Muscle of arm (tissue), 12 donors: Measurements from ENCODE around the gene NEK6. TPM values are rescaled to one million over a fixed set of nuclear protein-coding genes. Genes with fewer than 3 reads are reported as not detected.
"Not testable (repeated sequence)": the region's sequence is repeated elsewhere in the genome, so short reads cannot be mapped to it uniquely, and the experiment has no call there.

Experiments used
- DNase-seq: peaks from one replicate; pipeline ENCODE4 v3.0.0-alpha.2; 2013
- polyA plus RNA-seq, 12 donors: library from polyadenylated mRNA; unstranded; fragments of 120-200 nt; gene quantifications; one replicate each; pipeline ENCODE4 v1.2.1, GENCODE V29; 2013; ENCODE audit not compliant: insufficient read length in 12 of 12

The NEK6 gene
- polyA plus RNA-seq, 12 donors, result 29.2 to 47.2 (median 37.5) TPM; not detected in 1

DNA sequence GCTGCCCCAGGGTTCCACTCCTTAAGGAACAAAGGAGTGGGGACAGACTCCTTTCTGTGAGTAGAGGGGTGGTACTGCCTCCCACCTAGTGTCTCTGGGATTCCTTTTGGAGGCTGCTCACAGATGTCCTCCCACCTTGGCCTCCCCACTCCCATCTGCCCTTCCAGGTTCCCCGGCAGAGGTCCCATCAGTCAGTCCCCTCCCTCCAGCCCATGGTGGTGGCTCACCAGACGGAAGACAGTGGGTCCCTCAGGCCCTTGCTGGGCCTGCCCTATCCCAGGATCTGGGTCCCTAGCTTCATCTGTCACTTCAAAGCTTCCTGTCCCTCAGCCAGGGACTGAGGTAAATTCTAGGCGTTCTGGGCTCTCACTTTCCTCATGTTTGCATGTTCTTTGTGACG, 35.6 kb upstream of the NEK6 start:
- no peak for DNase-seq

- no peak for DNase-seq
Measured at GRCh38 chr9:124222918-124223720, 34.6 kb upstream of the NEK6 start.

DNA sequence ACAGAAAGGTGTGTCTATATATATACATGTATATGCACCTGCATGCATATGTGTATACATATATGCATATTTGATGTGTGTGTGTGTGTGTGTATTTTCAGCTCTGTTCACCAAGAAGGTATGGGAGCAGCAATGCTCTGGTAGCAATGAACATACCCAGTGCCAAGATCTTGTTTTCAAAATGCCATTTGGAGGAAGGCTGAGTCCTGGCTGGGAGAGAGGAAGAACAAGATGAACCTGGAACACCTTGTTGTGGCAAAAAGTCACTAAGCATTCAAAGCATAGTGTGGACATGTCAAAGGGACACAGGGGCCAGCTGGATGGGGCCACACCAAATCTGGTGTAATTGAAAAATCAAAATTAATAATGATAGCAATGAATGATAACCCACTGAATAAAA, 31.8 kb upstream of the NEK6 start:
- DNase-seq, result no peak

DNA sequence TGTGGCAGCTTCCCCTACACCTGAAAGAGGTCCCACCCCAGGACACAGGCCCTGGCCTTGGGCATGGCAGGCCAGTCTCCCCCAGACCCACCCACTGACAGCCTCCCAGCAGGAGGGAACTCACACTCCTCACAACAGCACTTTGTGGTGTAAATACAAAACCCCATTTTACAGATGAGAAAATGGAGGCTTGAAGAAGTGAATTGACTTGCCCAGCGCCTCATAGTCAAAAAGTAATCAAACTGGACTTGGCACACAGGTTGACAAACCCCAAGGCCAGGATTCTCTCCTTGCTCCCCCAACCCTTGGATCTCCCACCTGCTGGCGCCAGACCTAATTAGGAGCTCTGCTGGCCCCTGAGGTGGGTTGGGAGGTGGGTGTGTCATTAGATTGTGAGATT, 29.2 kb upstream of the NEK6 start:
- DNase-seq, result no peak

- DNase-seq, result no peak
Measured at GRCh38 chr9:124231095-124231737, 26.5 kb upstream of the NEK6 start.

DNA sequence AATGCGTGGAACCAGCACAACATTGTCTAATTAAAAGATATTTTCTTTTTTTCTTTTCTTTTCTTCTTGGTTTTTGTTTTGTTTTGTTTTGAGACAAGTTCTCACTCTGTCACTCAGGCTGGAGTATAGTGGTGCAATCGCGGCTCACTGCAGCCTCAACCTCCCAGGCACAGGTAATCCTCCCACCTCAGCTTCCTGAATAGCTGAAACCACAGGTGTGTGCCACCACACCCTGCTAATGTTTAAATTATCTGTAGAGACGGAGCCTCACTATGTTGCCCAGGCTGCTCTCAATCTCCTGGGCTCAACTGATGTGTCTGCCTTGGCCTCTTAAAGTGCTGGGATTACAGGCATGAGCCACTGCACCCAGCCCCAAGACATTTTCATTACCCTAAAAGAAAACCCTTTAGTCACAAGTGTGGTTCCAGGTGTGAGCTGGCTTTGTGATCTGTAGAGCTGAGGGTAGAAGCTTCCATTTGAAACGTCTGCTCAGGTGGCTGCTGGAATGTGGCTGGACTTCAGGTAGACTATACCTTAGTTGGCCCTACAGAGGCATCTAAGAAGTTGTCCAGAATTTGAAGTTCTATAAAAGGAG, 19.1 kb upstream of the NEK6 start:
- no peak for DNase-seq

DNA sequence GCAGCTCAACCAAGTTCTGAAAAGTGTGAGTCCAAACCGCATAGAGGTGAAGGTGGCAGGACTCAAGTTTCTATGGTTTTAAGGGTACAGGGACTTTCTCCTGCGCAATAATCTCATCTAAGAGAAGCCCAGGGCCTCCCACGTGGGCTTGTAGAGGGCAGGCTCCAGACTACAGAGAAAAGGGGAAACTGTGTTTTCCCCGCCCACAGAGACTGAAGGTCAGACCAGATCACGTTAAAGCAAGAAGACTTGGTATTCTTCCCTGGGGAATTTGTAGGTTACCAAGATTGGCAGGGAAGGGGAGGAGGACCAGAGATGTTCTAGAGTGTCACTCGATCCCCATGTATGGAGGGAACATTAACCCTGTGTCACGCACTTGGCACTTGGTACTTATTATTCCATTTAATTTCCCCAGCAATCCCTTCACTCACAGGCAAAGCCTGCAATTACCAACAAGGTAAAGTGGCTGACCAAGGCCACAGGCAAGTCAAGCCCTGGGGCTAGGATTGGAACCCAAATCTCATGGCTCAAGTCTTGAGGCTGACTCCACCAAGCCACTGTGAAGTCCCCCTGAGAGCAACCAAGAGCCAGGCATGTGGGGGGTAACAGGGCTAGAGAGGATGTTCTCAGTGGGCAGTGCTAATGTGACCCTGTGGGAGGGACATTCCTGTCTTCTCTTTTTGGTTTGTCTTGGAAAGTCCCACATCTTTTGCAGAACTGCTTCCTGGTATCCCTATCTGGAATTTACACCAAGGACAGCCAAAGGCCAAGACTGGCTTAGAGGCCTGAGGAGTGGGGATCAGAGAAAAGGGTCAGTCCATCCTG, 18.3 kb upstream of the NEK6 start:
- no peak for DNase-seq

- DNase-seq, result peak; percentile 89
Measured at GRCh38 chr9:124242331-124243194, 15.2 kb upstream of the NEK6 start.

DNA sequence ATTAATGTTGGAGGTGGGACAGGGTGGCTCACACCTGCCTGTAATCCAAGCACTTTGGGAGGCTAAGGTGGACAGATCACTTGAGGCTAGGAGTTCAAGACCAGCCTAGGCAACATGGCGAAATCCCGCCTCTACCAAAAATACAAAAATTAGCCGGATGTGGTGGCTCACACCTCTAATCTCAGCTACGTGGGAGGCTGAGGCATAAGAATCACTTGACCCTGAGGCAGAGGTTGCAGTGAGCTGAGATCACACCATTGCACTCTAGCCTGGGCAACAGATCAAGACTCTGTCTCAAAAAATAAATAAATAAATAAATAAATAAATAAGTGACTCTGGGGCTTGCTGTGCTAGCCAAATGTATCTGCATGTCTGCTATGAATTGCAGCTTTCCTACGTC, 10.4 kb upstream of the NEK6 start:
- not testable (repeated sequence) for DNase-seq

DNA sequence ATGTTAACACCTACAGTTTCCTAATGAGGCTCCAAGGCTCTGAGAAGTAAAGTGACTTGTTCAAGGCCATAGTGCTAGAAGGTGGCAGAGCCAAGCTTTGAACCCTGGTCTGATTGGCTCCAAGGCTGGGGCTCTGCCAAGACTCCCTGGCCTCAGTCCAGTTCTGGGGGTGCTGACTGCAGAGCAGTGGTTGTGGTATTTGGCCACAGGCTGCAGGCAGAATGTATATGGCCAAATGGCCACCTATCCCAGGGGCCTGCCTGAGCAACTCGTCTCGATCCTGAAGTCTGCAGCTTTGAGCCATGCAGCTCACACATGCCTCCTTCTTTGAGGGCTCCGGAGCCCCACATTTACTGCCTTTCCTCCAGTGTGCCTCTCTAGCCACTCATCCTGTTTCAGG, 9.7 kb upstream of the NEK6 start:
- no peak for DNase-seq

- no peak for DNase-seq
Measured at GRCh38 chr9:124248960-124249359, 8.8 kb upstream of the NEK6 start.

- no peak for DNase-seq
Measured at GRCh38 chr9:124251204-124251603, 6.5 kb upstream of the NEK6 start.

DNA sequence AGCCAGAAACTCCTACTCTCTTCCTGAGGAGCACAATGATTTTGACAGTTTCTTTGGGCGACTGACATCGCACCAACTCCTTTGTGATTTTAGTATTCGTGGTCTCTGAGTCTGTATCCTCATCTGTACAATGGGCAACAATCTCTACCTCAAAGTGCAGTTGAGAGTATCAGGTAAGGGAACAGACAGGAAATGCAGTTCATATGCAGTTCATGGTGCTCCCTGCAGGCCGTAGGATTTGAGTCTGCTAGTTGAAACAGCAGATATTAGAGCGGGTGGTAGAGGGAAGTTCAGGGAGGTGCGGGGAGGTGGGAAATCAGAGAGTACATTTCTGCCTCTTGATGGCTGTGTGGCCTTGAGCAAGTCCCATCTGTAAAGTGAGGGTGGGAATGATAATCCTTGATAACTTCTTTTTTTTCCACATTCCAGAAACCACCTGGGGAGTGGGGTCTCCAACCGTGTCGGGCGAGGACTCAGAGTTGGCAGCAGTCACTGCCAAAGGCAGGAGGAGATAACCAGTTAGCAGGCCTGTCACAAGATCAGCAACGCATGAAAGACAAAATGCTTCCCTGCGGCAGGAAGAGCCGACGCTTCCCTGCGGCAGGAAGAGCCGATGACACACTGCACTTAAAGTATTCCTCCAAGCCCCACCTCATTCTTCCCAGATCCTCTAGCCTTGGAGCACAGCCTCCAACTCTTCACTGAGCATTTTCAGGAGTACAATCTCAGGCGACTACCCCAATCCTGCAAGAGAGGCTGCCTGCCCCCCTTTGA, 6.0 kb upstream of the NEK6 start:
- no peak for DNase-seq

- DNase-seq, result not testable (repeated sequence)
Measured at GRCh38 chr9:124252878-124253277, 4.9 kb upstream of the NEK6 start.

DNA sequence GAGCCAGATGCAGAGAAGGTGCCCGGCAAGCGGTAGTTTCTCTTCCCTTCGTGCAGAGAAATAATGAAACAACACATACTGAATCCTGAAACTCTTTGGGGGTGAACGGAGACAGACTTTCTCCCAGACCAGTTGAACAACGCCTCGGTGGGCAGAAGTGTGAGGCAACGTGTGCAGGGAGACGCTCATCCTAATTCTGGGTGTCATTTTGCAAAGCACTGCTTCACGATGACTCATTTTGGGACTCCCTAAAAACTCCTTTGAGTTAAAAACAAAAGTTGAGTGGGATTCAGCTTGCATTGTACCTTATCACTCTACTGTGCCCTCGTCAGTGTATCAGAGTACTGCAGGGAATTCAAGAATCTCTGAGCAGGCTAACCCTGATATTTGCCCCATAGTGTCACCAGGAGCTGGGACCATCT, 3.5 kb upstream of the NEK6 start:
- DNase-seq, result no peak

GRCh38 chr9:124255222-124255621, 2.5 kb upstream of the NEK6 start:
- no peak for DNase-seq

GRCh38 chr9:124256517-124257069, 1.2 kb upstream of the NEK6 start:
- no peak for DNase-seq

DNA sequence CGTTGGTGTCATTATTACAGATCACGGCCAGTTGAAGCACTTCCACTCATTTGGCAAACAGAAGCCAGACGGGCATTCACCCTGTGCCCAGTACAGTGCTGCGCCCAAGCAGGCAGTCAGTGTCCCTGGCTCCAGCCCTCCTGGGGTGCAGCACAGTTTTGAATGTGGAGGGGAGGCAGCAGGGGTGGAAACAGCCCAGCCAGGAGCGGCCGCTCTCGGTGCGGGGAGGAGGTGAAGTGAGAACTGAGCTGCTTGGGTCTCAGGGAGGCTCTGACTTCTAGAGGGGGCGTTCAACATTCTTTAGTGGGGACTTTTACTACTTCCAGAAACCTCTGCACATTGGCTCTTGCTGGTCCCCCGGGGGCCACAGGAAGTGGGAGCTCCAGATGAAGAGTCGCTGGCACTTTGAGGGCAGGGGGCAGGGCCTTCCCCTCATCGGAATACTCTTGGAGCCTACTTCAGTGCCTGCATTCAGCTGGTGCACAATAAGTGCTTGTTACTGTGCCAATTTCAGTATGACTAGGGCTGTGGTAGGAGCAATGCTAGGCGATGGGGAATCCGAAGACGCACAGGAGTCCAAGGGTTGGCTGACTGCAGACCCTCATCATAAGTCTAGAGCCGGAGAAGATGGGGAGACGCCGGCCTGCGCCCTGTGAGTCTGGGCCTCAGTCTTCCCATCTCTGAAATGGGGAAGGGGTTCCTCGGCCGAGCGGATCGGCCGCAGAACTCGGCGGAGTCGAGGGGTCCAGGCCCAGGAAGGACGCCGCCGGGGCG, 492 bp upstream of the NEK6 start:
- no peak for DNase-seq

GRCh38 chr9:124258607-124259157, 933 bp downstream of the NEK6 start:
- DNase-seq, result no peak
